H1 (cell line): Measurements from ENCODE around the gene CLCN5. TPM values are rescaled to one million over a fixed set of nuclear protein-coding genes. Genes with fewer than 3 reads are reported as not detected.

ENCODE experiments used
- BRCA1 ChIP-seq: IDR thresholded peaks from 2 replicates; pipeline ENCODE4 v1.6.1; 2012; ENCODE audit warnings: low read depth, low read length, improper control_type of control experiment
- CREB1 ChIP-seq: IDR thresholded peaks from 2 replicates; pipeline ENCODE4 v1.6.1; 2012; ENCODE audit warnings: inconsistent platforms
- SAP30 ChIP-seq: fragments of 300-600 bp; sonication (generic); IDR thresholded peaks from 2 replicates; pipeline ENCODE4 v1.7.1; 2012; ENCODE audit warnings: low read length, moderate library complexity, mild to moderate bottlenecking, inconsistent platforms; ENCODE audit not compliant: insufficient read depth, insufficient replicate concordance
- polyA plus RNA-seq, 7 experiments: library from polyadenylated mRNA; depleted of rRNA in 3 of 7; stranded (reverse) in 5 of 7; unstranded in 2 of 7; fragments of >200 nt in 5 of 7; fragments of 200-250 nt in 2 of 7; gene quantifications; 1 replicate in 5 of 7; 2 replicates in 1 of 7; 4 replicates in 1 of 7; pipeline versions ENCODE4 v1.2.1 to v1.2.3, GENCODE V29; 2011 to 2013; ENCODE audit warnings: missing spikeins in 2 of 7, mixed read lengths in 2 of 7
- total RNA-seq: library from RNA; stranded (reverse); fragmentation: NEBNext Ultra II Directional; extraction: Animal tissue kit (Norgen Biotek cat#: 25700); gene quantifications from 2 replicates; pipeline ENCODE4 v1.2.1, GENCODE V29; 2021
- TF ChIP-seq, protein P1 (sequence below), 3 experiments: IDR thresholded peaks; 1 replicate in 2 of 3; 2 replicates in 1 of 3; pipeline versions ENCODE4 v1.5.1 to v1.6.1; 2011; ENCODE audit warnings: low read length in 3 of 3, mild to moderate bottlenecking in 3 of 3, inconsistent platforms in 2 of 3, low read depth in 1 of 3, moderate library complexity in 1 of 3; ENCODE audit not compliant: insufficient read depth in 1 of 3; ENCODE audit errors: control extremely low read depth in 1 of 3

Gene CLCN5
- total and polyA plus RNA-seq, 2 of the 8 experiments (the other 6 are each of a cell fraction or from before 2014, with no cell fraction given) = 4.2 to 9.7 TPM

GRCh38 chrX:49992853-49993252 is 70.5 kb downstream of the CLCN5 start (continued):
- TF ChIP-seq, protein P1, sequence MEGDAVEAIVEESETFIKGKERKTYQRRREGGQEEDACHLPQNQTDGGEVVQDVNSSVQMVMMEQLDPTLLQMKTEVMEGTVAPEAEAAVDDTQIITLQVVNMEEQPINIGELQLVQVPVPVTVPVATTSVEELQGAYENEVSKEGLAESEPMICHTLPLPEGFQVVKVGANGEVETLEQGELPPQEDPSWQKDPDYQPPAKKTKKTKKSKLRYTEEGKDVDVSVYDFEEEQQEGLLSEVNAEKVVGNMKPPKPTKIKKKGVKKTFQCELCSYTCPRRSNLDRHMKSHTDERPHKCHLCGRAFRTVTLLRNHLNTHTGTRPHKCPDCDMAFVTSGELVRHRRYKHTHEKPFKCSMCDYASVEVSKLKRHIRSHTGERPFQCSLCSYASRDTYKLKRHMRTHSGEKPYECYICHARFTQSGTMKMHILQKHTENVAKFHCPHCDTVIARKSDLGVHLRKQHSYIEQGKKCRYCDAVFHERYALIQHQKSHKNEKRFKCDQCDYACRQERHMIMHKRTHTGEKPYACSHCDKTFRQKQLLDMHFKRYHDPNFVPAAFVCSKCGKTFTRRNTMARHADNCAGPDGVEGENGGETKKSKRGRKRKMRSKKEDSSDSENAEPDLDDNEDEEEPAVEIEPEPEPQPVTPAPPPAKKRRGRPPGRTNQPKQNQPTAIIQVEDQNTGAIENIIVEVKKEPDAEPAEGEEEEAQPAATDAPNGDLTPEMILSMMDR (IDR thresholded peaks at IDR 0.05; ENCODE audit: control extremely low read depth in 1 of 3, insufficient read depth in 1 of 3, low read depth in 1 of 3, low read length in 3 of 3) = no peak
- TF ChIP-seq SAP30 = no peak
- no peak for TF ChIP-seq CREB1
- TF ChIP-seq BRCA1 = no peak
- TF ChIP-seq, all 59 proteins: peak for 0
